Neuron (in vitro differentiated cells): ENCODE data around the gene ZNF813.
"Not testable (repeated sequence)": the region's sequence is repeated elsewhere in the genome, so short reads cannot be mapped to it uniquely, and the experiment has no call there.

Source experiments
- H2AFZ ChIP-seq: one replicate; pipeline ENCODE4 v1.6.1; 2013; ENCODE audit warnings: low read depth, mild to moderate bottlenecking, inconsistent platforms, low read length, moderate library complexity
- H3K27me3 ChIP-seq: one replicate; pipeline ENCODE4 v1.6.1; 2013; ENCODE audit warnings: low read length; ENCODE audit not compliant: insufficient read depth
- H3K36me3 ChIP-seq: one replicate; pipeline ENCODE4 v1.6.1; 2013; ENCODE audit warnings: low read length; ENCODE audit not compliant: insufficient read depth
- H3K4me1 ChIP-seq: one replicate; pipeline ENCODE4 v1.6.1; 2013; ENCODE audit warnings: low read length; ENCODE audit not compliant: insufficient read depth
- H3K4me3 ChIP-seq: 2 replicates; pipeline ENCODE4 v1.5.1; 2013; ENCODE audit warnings: mild to moderate bottlenecking, low read length, moderate library complexity
- H3K9me3 ChIP-seq: one replicate; pipeline ENCODE4 v1.6.1; 2013; ENCODE audit warnings: low read length

ZNF813 gene

GRCh38 chr19:53461866-53462265, 5.7 kb upstream of the ZNF813 start:
- Histone ChIP-seq H3K9me3 (peaks cover 24% of the 10 kb centered on the region), H2AFZ (no peak overlapping the region)

GRCh38 chr19:53462861-53463260, 4.7 kb upstream of the ZNF813 start:
- no peak overlapping the region for H2AFZ ChIP-seq
- H3K36me3 ChIP-seq, result no peaks in the 10 kb centered on the region
- no peak overlapping the region for H3K4me3 ChIP-seq
- no peaks in the 10 kb centered on the region for H3K4me1 ChIP-seq
- H3K9me3 ChIP-seq, result peaks cover 16% of the 10 kb centered on the region
- H3K27me3 ChIP-seq, result no peaks in the 10 kb centered on the region

More at GRCh38 chr19:53461866-53462265, 5.7 kb upstream of the ZNF813 start:
- Histone ChIP-seq H3K4me1 (no peaks in the 10 kb centered on the region), H3K4me3 (no peak overlapping the region), H3K27me3 (no peaks in the 10 kb centered on the region), H3K36me3 (peaks cover 3% of the 10 kb centered on the region)

GRCh38 chr19:53463263-53463662, 4.3 kb upstream of the ZNF813 start:
- Histone ChIP-seq H2AFZ (no peak overlapping the region), H3K27me3 (no peaks in the 10 kb centered on the region), H3K4me1 (no peaks in the 10 kb centered on the region), H3K36me3 (no peaks in the 10 kb centered on the region), H3K9me3 (peaks cover 14% of the 10 kb centered on the region), H3K4me3 (no peak overlapping the region)

GRCh38 chr19:53466726-53467484, 628 bp upstream of the ZNF813 start:
- H3K9me3 ChIP-seq, result peaks cover 7% of the 10 kb centered on the region
- H3K4me1 ChIP-seq, result peaks cover 13% of the 10 kb centered on the region
- H2AFZ ChIP-seq, result peak overlapping the region; percentile 90
- H3K36me3 ChIP-seq, result peaks cover 2% of the 10 kb centered on the region
- no peaks in the 10 kb centered on the region for H3K27me3 ChIP-seq
- H3K4me3 ChIP-seq, result peak overlapping the region; percentile 84

GRCh38 chr19:53468628-53469027, 1.1 kb downstream of the ZNF813 start:
- Histone ChIP-seq H3K9me3 (peaks cover 10% of the 10 kb centered on the region), H3K4me3 (peak overlapping the region; percentile 84), H3K4me1 (peaks cover 13% of the 10 kb centered on the region)
- H3K27me3 ChIP-seq, H2AFZ ChIP-seq, H3K36me3 ChIP-seq: not testable (repeated sequence)

- peaks cover 11% of the 10 kb centered on the region for H3K36me3 ChIP-seq
- H3K27me3 ChIP-seq, result no peaks in the 10 kb centered on the region
- peaks cover 13% of the 10 kb centered on the region for H3K4me1 ChIP-seq
- H2AFZ ChIP-seq, result no peak overlapping the region
- no peak overlapping the region for H3K4me3 ChIP-seq
- peaks cover 7% of the 10 kb centered on the region for H3K9me3 ChIP-seq
Measured at GRCh38 chr19:53471916-53472315, 4.4 kb downstream of the ZNF813 start.

GRCh38 chr19:53474832-53475231, 7.3 kb downstream of the ZNF813 start:
- not testable (repeated sequence) for H3K27me3 ChIP-seq, H3K4me1 ChIP-seq, H3K4me3 ChIP-seq, H2AFZ ChIP-seq
- H3K36me3 ChIP-seq, result peaks cover 24% of the 10 kb centered on the region
- H3K9me3 ChIP-seq, result peaks cover 26% of the 10 kb centered on the region

GRCh38 chr19:53475470-53475869, 7.9 kb downstream of the ZNF813 start:
- H3K4me3 ChIP-seq, H3K4me1 ChIP-seq, H2AFZ ChIP-seq, H3K27me3 ChIP-seq: not testable (repeated sequence)
- peaks cover 28% of the 10 kb centered on the region for H3K9me3 ChIP-seq
- peaks cover 24% of the 10 kb centered on the region for H3K36me3 ChIP-seq

GRCh38 chr19:53483751-53484150, 16.2 kb downstream of the ZNF813 start:
- not testable (repeated sequence) for H3K4me1 ChIP-seq, H2AFZ ChIP-seq, H3K27me3 ChIP-seq, H3K4me3 ChIP-seq
- H3K36me3 ChIP-seq, result peaks cover 33% of the 10 kb centered on the region
- peaks cover 38% of the 10 kb centered on the region for H3K9me3 ChIP-seq

GRCh38 chr19:53485046-53486004, 17.8 kb downstream of the ZNF813 start:
- Histone ChIP-seq H3K4me1 (no peaks in the 10 kb centered on the region), H3K36me3 (peaks cover 36% of the 10 kb centered on the region), H3K27me3 (no peaks in the 10 kb centered on the region), H2AFZ (no peak overlapping the region), H3K4me3 (no peak overlapping the region), H3K9me3 (peaks cover 36% of the 10 kb centered on the region)

GRCh38 chr19:53492153-53492552, 24.6 kb downstream of the ZNF813 start:
- H3K27me3 ChIP-seq, result no peaks in the 10 kb centered on the region
- peaks cover 61% of the 10 kb centered on the region for H3K36me3 ChIP-seq
- H3K4me3 ChIP-seq, result no peak overlapping the region
- no peaks in the 10 kb centered on the region for H3K4me1 ChIP-seq
- peaks cover 54% of the 10 kb centered on the region for H3K9me3 ChIP-seq
- H2AFZ ChIP-seq, result no peak overlapping the region

- not testable (repeated sequence) for H3K4me3 ChIP-seq, H2AFZ ChIP-seq, H3K27me3 ChIP-seq, H3K4me1 ChIP-seq
- Histone ChIP-seq H3K9me3 (peaks cover 19% of the 10 kb centered on the region), H3K36me3 (peaks cover 17% of the 10 kb centered on the region)
Measured at GRCh38 chr19:53497311-53498023, 29.9 kb downstream of the ZNF813 start.

- peaks cover 11% of the 10 kb centered on the region for H3K36me3 ChIP-seq
- H3K9me3 ChIP-seq, result peaks cover 13% of the 10 kb centered on the region
- H3K4me1 ChIP-seq, H3K27me3 ChIP-seq, H3K4me3 ChIP-seq, H2AFZ ChIP-seq: not testable (repeated sequence)
Measured at GRCh38 chr19:53498024-53498395, 30.5 kb downstream of the ZNF813 start.
